Renal cortex interstitium (tissue), 11 donors: ENCODE measurements around the gene DCPS. TPM values are rescaled to one million over a fixed set of nuclear protein-coding genes. Genes with fewer than 3 reads are reported as not detected.
"Not testable (repeated sequence)": the region's sequence is repeated elsewhere in the genome, so short reads cannot be mapped to it uniquely, and the experiment has no call there.

Source experiments
- DNase-seq, 11 donors: peaks; one replicate each; pipeline ENCODE4 v3.0.0-alpha.2; 2013; ENCODE audit warnings: low read depth in 9 of 11, low spot score in 4 of 11; ENCODE audit errors: extremely low read depth in 1 of 11
- polyA plus RNA-seq, 3 donors: library from polyadenylated mRNA; unstranded; fragments of 120-200 nt; gene quantifications; one replicate each; pipeline ENCODE4 v1.2.1, GENCODE V29; 2013; ENCODE audit not compliant: insufficient read length in 3 of 3

DCPS gene
- polyA plus RNA-seq, 3 donors = 12.7 to 16.7 (median 14.5) TPM

DNA sequence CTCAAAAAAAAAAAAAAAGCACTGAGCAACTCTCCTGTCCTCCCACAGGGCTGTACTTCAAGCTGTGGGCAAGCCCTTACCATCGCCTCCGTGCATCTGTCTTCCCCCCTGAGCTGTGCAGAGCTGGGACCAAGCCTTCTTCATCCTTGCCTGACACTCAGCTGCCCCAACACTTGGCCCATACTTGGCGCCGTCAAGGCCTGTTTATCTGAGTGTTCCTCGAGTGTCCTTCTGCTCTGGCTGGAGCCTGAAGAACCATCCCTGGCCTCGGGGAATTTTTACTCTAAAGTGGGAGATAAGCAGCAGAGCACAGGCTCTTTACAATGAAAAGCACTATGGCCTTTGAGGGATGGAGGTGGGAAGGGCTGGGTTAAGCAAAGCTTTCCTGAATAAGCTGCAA is 22.6 kb upstream of the DCPS start:
- no peak for DNase-seq

DNA sequence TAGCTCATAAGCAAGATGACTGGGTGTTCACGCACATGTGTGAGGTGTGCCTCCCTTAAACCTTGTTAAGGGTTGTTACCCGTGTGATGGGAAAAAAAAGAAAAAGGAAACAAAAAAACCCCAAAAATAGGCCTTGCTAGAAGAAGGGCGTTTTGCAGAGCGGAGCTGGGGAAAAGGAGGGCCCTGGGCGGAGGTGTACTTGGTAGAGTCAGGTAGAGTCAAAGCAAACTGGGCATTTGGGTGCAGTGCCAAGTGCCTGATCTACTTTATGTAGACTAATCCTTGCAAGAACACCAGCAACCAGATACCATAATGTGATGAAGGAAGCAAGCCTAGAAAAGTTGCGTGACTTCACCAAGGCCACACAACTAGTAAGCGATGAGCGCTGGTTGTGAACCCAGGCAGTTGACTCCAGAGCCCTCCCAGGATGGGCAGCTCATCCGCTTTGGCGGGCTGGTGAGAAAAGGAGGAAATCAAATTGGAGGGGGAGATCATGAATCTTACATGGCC is 22.1 kb upstream of the DCPS start:
- no peak for DNase-seq

DNA sequence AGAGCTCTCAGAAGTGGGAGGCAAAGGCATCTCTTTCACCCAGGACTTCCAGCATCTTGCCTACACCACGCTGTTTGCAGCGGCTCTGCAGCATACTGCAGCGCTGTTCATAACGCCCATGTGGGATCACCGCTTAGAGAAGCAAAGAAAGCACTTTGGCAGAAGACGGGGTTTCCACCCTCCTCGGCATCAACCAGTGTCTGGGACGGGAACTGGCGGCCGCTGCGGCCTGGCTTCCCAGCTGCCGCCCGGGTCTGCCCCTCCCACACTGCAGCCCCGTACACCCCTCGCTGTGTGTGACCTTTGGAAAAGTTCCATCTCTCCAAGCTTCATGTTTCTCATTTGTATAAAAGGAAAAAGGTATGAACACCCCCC is 21.5 kb upstream of the DCPS start:
- peak in 1 of 11 donors; percentile 36 for DNase-seq

DNA sequence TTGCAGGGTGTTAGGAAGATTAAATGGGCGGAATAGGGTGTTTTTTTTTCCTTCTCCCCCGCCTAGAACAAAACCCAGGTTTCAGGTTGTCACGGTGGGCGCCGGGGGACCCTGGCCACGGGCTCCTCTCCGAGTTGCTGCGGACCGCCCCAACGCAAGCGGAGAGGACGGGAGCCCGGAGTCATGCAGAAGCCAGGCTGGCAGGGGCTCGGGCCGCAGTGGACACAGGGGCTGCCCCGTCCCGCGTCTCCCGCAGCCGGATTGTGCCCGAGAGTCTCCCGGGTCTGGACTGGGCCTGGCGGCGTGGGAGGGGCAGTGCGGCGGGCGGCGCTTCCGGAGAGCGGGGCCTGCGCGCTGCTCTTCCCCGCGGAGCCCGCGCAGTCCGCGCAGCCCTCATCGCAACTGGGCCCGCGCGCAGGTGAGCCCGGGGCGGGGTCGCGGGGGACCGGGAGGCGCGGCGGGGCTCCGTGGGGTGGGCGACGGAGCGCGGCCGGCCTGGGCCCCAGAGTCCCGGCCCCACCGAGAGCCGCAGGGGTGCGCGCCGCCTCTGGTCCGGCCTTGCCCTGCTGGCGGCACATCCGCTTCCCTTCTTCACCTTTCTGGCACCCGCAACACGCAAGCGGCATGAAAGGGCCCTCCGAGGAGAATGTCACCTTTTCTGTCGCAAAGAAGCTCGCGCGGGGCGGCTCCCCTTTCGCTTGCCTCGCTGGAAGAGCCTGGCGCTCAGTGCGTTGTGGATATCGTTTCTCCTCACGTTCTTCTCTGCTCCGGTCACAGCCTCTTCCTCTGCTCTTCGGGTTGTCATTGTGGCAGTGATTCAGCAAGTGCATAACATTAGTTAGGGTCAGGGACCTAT is 20.9 kb upstream of the DCPS start, which contains the start of gene TIRAP:
Gene TIRAP, plus strand, starts transcription at position 358 of the 856 bp plus-strand sequence. CDS start 7,802 bp downstream, outside the sequence.
- DNase-seq = peak in 3 of 11 donors; percentile 39 to 61 (median 40)

DNA sequence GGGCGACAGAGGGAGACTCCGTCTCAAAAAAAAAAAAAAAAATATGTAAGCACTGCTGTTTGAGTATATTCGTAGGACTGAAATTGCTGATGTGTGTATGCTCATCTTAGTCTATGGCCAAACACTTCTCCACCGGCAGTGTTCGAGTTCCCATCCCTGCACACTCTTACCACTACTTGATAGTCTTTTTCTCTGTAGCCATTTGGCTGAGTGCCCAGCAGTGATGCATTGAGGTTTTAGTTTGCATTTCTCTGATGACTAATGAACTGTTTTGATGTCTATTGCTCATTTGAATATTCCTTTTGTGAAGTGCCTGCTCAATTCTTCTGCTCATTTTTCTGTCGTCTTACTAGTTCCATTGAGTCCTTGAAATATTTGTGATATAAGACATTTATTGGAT is 19.0 kb upstream of the DCPS start:
- DNase-seq = no peak

DNA sequence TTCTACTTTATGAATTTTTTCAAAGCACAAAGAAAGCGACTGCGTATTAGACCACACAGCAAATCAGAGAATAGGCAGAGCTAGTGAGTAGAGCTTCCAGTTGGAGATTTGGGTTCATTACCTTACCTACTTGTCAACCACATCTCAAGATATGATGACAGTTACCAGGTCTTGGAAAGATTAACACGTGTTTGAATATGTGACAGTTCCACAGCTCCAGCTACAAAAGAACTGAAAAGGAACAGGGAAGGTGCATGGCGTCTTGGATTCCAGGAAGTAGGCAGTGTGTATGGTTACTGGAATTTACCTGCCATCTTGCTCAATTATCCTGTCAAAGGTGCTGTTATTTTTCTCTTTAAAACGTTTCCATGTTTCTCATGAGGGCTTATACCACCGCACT is 15.6 kb upstream of the DCPS start:
- no peak for DNase-seq

DNA sequence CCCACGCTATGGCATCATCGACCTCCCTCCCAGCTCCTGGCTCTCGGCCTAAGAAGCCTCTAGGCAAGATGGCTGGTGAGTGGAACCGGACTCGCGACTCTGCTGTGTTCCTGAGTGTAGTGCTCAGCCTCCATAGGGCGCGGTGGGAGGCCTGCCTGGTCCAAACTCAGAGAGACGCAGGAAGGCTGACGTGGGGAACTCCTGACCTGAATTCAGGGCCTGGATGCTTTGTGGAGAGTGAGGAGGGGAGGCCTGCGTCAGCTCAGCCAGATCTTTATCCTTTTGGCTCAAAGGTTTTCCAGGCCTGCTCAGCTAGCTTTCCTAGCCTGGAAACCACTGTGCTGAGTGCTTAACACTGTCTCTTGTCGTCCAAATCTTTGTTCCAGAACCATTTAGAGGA is 13.0 kb upstream of the DCPS start:
- DNase-seq = no peak

DNA sequence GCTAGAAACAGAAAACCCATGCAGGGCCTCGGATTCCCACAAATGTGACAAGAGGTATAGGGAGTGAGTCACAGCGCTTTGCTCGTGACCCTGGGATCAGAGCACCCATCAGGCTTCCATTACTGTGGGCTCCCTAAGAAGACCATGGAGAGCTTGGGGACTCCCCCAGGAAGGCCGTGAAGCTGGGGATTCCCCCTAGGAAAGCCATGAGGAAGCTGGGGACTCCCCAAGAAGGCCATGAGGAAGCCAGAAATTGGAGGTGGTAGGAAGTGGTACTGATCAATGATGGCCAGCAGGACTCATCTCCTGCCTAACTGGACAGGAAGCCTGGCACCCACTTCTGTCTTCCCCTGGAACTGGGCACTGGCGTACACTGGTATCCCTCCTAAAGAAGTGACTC is 10.1 kb upstream of the DCPS start:
- no peak for DNase-seq

DNA sequence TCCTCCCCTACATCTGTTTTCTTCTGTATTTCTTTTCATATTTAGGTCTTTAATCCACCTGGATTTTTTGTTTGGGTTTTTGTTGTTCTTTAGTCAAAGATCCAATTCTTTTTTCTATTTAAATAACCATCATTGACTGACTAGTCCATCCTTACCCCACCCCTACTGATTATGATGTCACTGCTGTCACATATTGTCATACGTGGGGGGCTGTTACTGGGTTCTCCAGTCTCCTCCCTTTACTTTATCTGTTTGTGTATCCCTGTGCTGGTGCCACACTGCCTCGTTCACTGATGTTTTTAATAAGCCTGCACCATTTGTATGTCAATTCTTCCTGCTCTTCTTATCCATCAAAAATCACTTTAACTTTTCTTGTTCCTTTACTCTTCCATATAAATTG is 6.9 kb upstream of the DCPS start:
- no peak for DNase-seq

DNA sequence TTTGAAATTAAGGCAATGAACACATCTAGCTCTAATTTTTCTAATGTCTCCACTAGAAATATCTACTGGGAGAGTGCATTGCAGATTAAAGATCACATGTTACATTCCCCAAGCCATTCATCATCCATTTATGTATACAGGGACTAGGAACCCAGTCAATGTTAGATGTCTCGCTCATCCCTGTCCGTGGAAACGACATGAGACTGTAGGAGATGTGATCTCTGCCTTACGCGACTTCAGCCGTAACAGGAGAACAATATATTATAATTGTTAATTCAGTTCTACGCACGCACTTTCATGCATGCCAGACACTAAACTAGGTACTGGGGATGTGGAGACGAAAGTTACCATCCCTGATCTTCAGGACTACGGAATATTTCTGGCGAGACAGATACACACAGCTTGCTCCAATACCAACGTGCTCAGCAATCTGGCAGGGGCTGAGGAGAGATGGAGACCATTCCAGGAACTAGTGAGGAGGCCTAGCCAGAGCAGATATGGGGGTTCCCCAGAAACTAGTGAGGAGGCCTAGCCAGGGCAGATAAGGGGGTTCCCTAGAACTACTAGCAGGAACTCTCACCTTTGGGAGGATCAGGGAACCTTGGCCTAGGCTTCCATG is 706 bp downstream of the DCPS start:
- DNase-seq = no peak

DNA sequence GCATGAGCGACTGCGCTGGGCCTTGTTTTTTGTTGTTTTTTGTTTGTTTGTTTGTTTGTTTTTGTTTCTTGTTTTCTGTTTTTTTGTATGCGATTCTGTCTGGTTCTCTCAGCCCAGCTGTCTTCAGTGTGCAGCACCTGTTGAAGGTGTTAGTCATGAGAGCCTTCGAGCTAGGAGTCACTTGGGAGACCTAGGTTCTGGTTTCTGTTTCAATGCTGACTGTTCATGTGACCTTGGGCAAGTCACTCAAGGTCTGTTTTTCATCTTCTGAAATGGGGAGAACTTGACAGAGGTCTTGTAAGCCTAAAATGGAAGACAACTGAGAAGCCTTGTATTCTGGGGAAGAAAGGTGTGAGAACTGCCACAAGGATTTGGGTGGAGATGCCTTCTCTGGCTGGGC is 1.8 kb downstream of the DCPS start:
- DNase-seq = no peak

DNA sequence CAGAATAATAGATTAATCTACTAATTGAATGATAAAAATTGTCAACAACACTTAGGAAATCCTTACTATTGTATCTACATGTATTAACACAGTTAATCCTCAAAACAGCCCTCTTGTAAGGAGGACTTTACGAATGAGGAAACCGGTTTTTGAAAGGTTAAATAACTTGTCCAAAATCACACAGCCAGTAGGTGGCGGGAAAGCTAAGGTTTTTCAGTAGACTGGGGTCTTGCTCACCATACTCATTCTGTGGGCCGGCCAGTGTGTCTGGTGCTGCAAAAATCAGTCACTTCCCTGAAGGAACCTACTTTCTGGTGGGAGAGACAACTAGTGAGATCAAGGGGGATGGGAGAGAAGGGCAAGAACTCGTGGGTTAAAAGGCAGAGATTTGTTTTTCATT is 3.8 kb downstream of the DCPS start:
- DNase-seq = no peak

DNA sequence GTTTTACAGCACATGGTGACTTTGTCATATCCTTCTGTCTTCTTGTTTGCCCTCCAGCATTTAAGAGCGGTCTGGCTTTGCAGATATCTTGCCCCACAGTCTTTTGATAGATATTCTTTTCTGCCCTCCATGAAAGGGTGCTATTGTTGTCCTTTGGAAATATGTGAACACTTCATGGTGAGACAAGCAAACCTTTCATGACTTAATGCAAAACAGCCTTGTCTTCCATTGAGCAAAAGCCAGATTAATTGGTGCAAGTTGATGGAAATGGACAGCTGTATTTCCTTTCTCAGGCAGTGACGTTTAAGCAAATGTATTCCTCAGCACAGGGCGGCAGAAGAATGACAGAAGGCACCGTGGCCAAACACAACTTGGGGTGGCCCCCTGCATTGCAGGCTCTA is 4.4 kb downstream of the DCPS start:
- DNase-seq = no peak

DNA sequence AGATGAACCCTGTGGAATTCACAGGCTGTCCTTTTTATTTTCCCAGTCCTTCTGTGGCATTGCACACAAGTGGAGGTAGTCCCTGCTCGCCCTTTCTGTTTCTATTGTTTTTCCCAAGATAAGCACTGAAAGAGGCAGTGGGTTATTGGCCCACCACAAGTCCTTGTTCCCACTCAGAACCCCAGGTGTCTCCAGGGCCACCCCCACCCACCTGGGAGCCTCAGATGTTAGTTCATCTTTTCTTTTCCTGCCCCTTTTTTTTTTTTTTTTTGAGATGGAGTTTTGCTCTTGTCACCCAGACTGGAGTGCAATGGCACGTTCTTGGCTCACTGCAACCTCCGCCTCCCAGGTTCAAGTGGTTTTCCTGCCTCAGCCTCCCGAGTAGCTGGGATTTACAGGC is 4.9 kb downstream of the DCPS start:
- not testable (repeated sequence) for DNase-seq

DNA sequence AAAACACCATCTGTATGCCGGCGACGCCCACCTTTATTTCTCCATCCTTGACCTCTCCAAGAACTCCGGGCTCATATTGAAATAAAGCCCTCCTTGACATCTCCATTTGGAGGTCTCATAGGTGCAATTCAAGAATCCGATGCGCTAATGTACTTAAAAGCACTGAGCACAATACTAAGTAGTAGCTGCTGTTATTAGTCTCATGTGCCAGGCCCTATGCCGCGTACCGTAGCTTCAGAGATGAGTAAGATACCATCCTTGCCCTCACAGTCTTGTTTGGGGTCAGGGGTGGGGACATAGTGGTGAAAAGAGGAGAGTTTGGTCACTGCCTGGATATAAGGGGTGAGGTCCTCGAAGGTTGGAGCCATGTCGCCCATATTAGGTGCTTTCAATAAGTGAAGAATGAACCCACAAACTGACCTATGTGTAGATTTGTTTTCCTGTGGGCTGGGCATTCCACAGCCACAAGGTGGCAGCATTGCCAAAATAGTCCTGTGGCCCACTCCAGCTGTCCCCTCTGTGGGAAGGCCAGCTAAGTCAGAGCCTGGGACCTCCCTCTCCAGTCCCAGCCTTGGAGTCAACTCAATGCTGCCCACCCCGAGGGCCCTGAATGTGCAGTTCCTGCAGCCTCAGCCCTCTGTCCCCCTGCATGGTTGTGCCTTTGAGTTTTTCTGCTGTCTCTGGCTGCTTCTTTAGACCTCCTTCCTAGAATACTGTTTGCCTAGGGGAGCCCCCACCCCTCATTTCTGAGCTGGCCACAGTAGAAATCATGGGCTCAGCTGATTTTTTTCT is 6.5 kb downstream of the DCPS start:
- DNase-seq = peak in 10 of 11 donors; percentile 60 to 76 (median 68)

DNA sequence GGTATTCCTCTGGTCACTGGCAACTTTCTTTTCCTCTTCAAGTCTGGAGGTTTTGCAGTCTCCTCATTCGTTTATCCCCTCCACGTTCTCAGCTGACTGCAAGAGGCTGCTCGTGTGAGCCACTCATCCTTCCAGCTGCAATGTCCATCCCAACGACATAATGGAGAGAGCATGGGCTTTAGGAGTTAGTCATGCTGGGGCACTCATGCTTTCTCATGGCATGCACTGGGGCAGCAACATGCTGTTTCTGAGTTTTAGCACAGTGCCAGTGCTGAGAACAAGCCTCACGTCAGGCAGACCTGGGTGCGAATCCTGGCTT is 7.1 kb downstream of the DCPS start:
- DNase-seq = no peak

DNA sequence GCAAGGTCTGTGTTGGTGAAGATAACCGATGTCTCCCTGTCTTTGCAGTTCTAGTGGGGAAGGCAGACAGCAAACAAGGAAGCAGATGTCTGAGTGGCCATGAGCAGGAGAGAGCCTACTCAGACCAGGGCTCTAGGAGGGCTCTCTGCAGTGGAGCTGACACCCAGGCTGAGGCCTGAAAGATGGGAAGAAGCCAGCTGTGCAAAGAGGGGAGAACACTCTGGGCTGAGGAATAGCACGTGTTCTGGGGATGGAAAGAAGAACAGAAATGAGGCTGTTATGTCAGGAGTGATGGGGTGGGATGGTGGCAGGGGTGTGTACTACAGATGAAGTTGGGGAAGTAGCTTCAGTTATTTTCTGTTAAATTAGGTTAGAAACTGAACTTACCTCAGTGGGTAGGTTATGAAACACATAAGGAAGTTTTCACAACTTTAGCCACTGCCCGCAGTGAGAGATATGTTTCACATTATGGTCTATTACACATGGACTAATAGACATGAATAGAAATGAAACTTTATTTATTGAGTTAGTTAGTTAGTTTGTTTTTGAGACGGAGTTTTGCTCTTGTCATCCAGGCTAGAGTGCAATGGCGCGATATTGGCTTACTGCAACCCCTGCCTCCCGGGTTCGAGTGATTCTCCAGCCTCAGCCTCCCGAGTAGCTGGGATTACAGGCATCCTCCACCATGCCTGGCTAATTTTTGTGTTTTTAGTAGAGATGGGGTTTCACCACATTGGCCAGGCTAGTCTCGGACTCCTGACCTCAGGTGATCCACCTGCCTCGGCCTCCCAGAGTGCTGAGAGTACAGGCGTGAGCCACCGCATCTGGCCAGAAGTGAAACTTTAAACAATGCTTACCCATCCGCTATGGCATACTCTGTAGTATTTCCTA is 7.8 kb downstream of the DCPS start:
- DNase-seq = no peak

DNA sequence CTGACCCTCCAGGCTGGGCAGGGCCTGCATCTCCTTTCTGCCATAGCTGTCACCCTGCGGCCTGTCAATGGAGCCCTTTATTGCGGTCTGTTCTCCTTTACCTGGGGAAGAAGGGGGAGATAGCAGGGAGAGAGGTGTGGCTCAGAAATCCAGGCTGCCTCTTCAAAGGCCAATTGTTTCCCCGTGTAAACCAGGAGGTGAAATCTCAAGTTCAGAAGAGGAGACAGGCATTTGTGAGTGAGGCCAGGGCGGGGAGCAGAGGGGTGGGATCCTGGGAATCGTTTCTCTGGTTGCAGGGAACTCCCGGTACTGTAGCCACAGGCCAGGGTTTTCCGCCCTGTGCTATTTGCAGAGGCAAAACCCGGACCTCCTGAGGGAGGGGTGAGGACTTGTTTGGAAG is 9.1 kb downstream of the DCPS start:
- no peak for DNase-seq

DNA sequence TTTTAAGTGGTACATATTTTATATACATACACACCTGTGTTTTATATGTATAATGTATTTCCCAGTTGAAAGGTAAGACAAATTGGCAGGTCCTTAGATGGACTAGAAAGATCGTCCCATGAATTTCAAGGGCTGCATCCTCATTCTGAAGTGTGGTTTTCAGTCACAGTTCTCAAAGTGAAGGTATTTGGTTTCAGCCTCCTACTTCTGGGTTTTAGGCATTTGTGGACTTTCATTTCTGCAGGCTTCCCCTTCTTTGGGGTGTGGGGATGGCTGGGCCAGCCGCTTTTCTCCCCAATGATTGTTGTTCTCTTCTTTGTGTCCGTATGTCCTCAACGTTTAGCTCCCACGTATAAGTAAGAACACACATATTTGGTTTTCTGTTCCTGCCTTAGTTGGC is 10.0 kb downstream of the DCPS start:
- DNase-seq = no peak
